OCI-LY1 (cell line): Measurements from ENCODE around the gene FBXO41.

Source experiments
- H2AFZ ChIP-seq: fragments of 200-600 bp; sonication (generic), shearing (Covaris generic); 2 replicates; pipeline ENCODE4 v1.6.0; 2014; ENCODE audit warnings: antibody characterized with exemption, mild to moderate bottlenecking, low read length
- H3F3A ChIP-seq: fragments of 200-600 bp; sonication (generic), shearing (Covaris generic); 2 replicates; pipeline ENCODE4 v1.6.0; 2014; ENCODE audit warnings: mild to moderate bottlenecking, antibody characterized with exemption, low read length, moderate library complexity; ENCODE audit not compliant: insufficient read depth
- H3K27ac ChIP-seq: fragments of 200-600 bp; sonication (generic); 2 replicates; pipeline ENCODE4 v1.5.1; 2014; ENCODE audit warnings: low read length, mixed run types, mild to moderate bottlenecking, low read depth; ENCODE audit not compliant: poor library complexity, severe bottlenecking
- H3K27me3 ChIP-seq: fragments of 200-600 bp; sonication (generic); 2 replicates; pipeline ENCODE4 v1.6.0; 2014; ENCODE audit warnings: antibody characterized with exemption, mild to moderate bottlenecking, low read length, moderate library complexity; ENCODE audit not compliant: insufficient read depth
- H3K36me3 ChIP-seq: fragments of 200-600 bp; sonication (generic); 2 replicates; pipeline ENCODE4 v1.6.1; 2014; ENCODE audit warnings: mild to moderate bottlenecking, antibody characterized with exemption, low read length, moderate library complexity, mixed read lengths; ENCODE audit not compliant: insufficient read depth
- H3K4me1 ChIP-seq: fragments of 200-600 bp; sonication (generic); 2 replicates; pipeline ENCODE4 v1.5.1; 2014; ENCODE audit warnings: mild to moderate bottlenecking, low read length, moderate library complexity; ENCODE audit not compliant: insufficient read depth, severe bottlenecking
- H3K4me2 ChIP-seq: fragments of 200-600 bp; sonication (generic), shearing (Covaris generic); 2 replicates; pipeline ENCODE4 v1.6.1; 2014; ENCODE audit warnings: low read length
- H3K4me3 ChIP-seq: fragments of 200-600 bp; sonication (generic); 2 replicates; pipeline ENCODE4 v1.5.1; 2014; ENCODE audit warnings: low read length, low read depth, mild to moderate bottlenecking, mixed read lengths; ENCODE audit not compliant: poor library complexity, severe bottlenecking
- H3K79me2 ChIP-seq: fragments of 200-600 bp; shearing (Covaris generic); 2 replicates; pipeline ENCODE4 v1.6.1; 2016; ENCODE audit warnings: mixed run types, low read length, mixed read lengths; ENCODE audit not compliant: insufficient read depth
- H3K9ac ChIP-seq: fragments of 200-600 bp; sonication (generic), shearing (Covaris generic); 2 replicates; pipeline ENCODE4 v1.6.1; 2014; ENCODE audit warnings: mild to moderate bottlenecking, low read length, mixed read lengths
- H3K9me2 ChIP-seq: fragments of 200-600 bp; sonication (generic), shearing (Covaris generic); 2 replicates; pipeline ENCODE4 v1.6.1; 2014; ENCODE audit warnings: low read depth, mild to moderate bottlenecking, low read length, mixed read lengths
- H3K9me3 ChIP-seq: fragments of 200-600 bp; shearing (Covaris generic); 2 replicates; pipeline ENCODE4 v1.6.1; 2014; ENCODE audit warnings: low read length, mixed read lengths
- H4K20me1 ChIP-seq: fragments of 200-600 bp; sonication (generic), shearing (Covaris generic); 2 replicates; pipeline ENCODE4 v1.6.0; 2016; ENCODE audit warnings: mild to moderate bottlenecking, low read length; ENCODE audit not compliant: insufficient read depth
- CTCF ChIP-seq: fragments of 200-600 bp; sonication (generic), shearing (Covaris generic); IDR thresholded peaks from 2 replicates; pipeline ENCODE4 v1.5.1; 2017; ENCODE audit warnings: mild to moderate bottlenecking, antibody characterized with exemption, low read length, moderate library complexity, mixed read lengths
- EZH2 ChIP-seq: fragments of 200-600 bp; sonication (generic), shearing (Covaris generic); IDR thresholded peaks from 2 replicates; pipeline ENCODE4 v1.8.0; 2017; ENCODE audit warnings: borderline replicate concordance, mixed run types, mild to moderate bottlenecking, antibody characterized with exemption, low read length, moderate library complexity, mixed read lengths

FBXO41 gene

DNA sequence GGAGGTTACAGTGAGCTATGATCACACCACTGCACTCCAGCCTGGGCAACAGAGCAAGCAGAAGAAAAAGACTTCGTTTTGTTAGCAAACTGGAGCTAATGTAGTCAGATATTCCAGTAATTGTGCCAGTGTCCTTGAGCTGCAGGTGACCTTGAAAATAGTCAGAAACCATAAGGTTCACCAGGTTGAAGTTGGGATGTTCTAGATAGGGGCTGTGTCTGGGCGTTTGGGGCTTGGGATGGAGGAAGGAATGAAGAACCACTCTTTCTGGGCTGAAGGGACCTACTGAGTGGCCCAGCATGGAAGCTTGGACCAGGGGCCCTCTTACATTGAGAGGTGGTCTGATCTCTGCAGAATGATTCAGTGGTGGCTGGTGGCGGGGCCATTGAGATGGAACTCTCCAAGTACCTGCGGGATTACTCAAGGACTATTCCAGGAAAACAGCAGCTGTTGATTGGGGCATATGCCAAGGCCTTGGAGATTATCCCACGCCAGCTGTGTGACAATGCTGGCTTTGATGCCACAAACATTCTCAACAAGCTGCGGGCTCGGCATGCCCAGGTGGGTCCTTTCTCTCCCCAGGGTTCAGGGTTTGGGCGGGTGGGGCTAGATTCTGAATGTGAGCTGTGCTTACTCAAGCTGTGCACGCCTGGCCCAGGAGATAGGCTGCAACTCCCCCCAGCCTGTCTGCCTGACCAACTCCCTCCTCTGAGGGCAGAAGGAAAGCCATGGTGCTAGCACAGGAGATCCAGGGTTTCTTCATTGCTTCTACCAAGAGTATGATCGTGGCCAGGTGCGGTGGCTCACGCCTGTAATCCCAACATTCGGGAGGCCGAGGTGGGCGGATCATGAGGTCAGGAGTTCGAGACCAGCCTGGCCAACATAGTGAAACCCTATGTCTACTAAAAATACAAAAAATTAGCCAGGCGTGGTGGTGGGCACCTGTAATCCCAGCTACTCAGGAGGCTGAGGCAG lies 33.1 kb downstream of the FBXO41 start:
- Histone ChIP-seq H3K9ac (no peak overlapping the region), H3K4me1 (no peaks in the 10 kb centered on the region), H3K4me3 (no peak overlapping the region), H2AFZ (no peak overlapping the region), H3K4me2 (no peak overlapping the region), H3K36me3 (peaks cover 99% of the 10 kb centered on the region), H3K9me3 (no peaks in the 10 kb centered on the region), H3K27ac (no peak overlapping the region), H4K20me1 (no peaks in the 10 kb centered on the region), H3K79me2 (no peaks in the 10 kb centered on the region), H3K9me2 (no peaks in the 10 kb centered on the region), H3K27me3 (no peaks in the 10 kb centered on the region), H3F3A (peaks cover 7% of the 10 kb centered on the region)
- TF ChIP-seq CTCF = no peak
- no peak for TF ChIP-seq EZH2

GRCh38 chr2:73249636-73250035 lies 34.6 kb downstream of the FBXO41 start:
- no peak overlapping the region for H3K9ac ChIP-seq
- no peaks in the 10 kb centered on the region for H3K4me1 ChIP-seq
- no peaks in the 10 kb centered on the region for H3K27me3 ChIP-seq
- no peak for TF ChIP-seq EZH2
- no peak for TF ChIP-seq CTCF
- H3F3A ChIP-seq = peaks cover 7% of the 10 kb centered on the region
- no peaks in the 10 kb centered on the region for H3K9me2 ChIP-seq
- no peak overlapping the region for H3K27ac ChIP-seq
- H2AFZ ChIP-seq = no peak overlapping the region
- no peaks in the 10 kb centered on the region for H3K79me2 ChIP-seq
- H3K9me3 ChIP-seq = no peaks in the 10 kb centered on the region
- H3K4me3 ChIP-seq = no peak overlapping the region
- H3K4me2 ChIP-seq = no peak overlapping the region
- no peaks in the 10 kb centered on the region for H4K20me1 ChIP-seq
- H3K36me3 ChIP-seq = peaks cover 99% of the 10 kb centered on the region

DNA sequence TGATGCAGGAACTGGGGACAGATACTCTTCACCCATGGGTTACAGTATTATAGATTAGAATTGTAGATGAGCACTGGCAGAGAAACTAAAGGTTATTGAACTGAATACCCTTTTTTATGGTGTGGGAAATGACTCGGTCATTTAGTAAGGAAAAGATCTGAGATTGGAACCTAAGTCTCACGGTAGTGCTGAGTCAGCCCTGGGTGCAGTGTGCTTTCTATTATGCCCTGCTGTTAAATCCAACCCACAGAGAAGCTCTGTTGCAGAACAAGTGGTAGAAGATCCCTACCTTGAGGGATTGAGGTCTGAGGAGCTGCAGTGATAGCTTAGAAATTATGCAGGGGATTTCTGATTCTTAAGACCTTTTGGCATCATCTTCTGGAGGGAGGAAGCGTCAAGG lies 37.4 kb downstream of the FBXO41 start:
- Histone ChIP-seq H3K4me3 (no peak overlapping the region), H3F3A (peaks cover 3% of the 10 kb centered on the region; the same call in 1 of the 2 replicates), H3K36me3 (peaks cover 100% of the 10 kb centered on the region), H3K4me1 (no peaks in the 10 kb centered on the region), H3K9me3 (no peaks in the 10 kb centered on the region), H3K9ac (no peak overlapping the region), H3K4me2 (no peak overlapping the region), H2AFZ (no peak overlapping the region), H3K79me2 (no peaks in the 10 kb centered on the region), H3K27ac (no peak overlapping the region), H3K9me2 (no peaks in the 10 kb centered on the region), H3K27me3 (no peaks in the 10 kb centered on the region), H4K20me1 (no peaks in the 10 kb centered on the region)
- TF ChIP-seq EZH2 = no peak
- TF ChIP-seq CTCF = no peak
